Fibroblast of peridontal ligament (primary cell): ENCODE results near the gene GPC5.

Source experiments
- DNase-seq: peaks from one replicate; pipeline ENCODE4 v3.0.0-alpha.2; 2010; ENCODE audit errors: extremely low read depth

Gene GPC5

GRCh38 chr13:91709180-91709579, 310.8 kb downstream of the GPC5 start:
- DNase-seq, result no peak

DNA sequence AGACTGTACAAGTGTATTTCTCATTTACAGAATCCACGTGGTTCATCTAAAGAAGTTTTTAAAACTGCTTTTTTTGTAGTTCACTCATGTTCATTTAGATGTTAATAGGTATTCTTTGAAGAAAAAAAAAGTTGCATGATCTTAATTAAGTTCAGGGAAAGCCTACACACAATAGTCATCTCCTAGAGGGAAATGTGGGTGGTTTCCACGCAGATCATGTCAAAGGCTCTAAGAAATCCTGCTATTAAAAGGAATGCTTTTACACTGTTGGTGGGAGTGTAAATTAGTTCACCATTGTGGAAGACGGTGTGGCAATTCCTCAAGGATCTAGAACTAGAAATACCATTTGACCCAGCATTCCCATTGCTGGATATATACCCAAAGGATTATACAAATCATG, 312.3 kb downstream of the GPC5 start:
- DNase-seq, result no peak

- no peak for DNase-seq
Measured at GRCh38 chr13:91714855-91715254, 316.4 kb downstream of the GPC5 start.

GRCh38 chr13:91716436-91717065, 318.1 kb downstream of the GPC5 start:
- no peak for DNase-seq

GRCh38 chr13:91719033-91719432, 320.6 kb downstream of the GPC5 start:
- DNase-seq, result no peak

GRCh38 chr13:91721413-91721812, 323.0 kb downstream of the GPC5 start:
- DNase-seq, result no peak

DNA sequence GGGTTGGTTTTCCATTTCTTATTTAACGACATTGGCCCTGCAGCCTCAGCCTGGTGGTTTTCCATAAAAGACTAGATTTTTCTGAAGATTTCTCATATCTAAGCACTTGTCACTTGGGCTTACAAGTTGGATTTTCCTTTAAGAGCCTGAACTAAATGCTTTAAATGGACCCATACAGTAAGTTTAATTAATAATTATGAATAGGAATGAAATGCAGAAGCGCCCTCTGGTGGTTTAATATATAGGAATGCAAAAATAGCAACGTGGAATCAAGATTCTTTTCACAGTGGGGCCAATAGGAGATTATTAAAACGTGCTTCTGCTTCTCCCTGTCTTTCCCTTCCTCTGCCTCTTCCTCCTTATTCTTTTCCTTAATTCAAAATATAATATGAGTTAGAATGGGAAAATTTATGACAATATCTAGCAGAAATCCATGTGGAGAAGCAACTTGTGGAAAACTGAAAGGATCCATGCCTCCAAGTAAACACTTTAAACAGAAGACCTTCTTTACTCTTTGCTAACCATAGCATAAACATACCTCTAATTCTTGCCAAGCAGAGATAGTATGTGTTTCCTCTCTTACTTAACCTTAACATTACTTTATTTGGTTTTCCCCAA, 324.0 kb downstream of the GPC5 start:
- no peak for DNase-seq

- no peak for DNase-seq
Measured at GRCh38 chr13:91724591-91724990, 326.2 kb downstream of the GPC5 start.

DNA sequence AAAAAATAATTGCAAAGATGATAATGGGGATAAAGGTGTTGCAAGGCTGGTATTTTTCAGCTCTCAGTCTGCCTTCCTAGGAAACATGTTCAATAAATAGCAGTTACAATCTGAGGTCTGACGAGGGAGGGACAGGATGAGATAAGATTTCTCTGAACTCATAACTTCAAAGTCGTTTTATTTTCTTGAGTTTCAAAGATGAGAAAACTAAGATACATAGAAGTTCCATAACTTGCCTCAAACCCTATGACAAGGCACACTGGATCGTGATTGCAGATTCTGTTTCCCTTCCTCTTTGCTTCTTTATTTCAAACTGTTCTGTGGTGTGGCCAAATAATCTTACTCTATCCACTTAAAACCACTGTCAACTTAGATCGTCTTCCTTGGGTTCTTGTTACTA, 327.2 kb downstream of the GPC5 start:
- DNase-seq, result no peak

DNA sequence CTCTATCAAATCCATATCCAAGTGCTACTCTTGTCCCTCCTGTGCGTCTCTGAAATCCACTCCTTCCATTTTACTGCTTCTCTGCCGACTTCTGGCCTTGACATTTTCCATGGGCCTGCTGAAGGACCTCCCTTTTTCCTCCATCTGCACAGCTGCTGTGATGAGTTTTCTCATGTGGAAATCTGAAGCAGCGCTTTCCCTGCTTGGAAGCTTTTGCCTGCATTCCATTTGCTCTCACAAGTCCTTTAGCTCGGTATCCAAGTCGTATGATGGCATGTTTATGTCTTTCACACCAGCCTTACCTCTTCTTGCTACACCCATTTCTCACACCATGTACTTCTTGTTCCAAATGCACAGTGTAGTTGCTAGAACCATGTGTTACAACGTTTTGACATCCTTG, 328.2 kb downstream of the GPC5 start:
- no peak for DNase-seq

DNA sequence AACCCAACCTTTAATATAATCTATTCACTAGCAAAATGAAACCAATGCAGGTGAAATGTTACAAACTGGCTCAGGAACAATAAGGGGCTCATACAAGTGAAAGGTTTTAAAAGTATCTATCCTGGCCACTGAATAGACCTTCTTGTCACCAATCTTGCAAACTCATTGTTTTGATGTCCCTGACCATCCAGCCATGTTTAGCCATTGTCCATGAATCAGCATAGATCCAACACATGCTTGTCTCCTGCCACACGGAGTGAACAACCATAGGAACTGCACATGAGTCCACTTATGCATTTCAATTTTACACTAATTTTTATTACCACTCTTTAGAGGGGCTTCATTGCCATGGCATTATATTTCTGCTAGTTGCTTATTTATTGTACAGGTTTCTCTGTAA, 331.4 kb downstream of the GPC5 start:
- DNase-seq, result no peak

DNA sequence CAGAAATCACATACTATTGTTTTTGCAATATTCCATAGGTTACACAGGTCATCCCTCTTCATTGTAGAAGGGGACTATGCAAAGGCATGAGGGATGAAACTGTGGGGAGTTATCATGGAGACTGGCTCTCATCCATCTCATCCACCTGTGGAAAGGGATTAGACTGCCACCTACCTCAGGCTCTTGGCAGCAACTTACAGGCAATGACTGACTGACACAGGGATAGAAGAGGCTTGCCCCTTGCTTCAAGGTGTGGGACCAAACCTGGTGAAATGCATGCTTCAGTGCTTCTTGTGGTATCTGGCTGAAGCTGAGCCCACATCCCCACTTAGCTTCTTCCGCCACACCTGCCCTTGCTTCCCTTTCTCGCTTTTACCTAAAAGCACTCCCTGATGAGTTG, 341.3 kb downstream of the GPC5 start:
- DNase-seq, result no peak

GRCh38 chr13:91740756-91741155, 342.3 kb downstream of the GPC5 start:
- no peak for DNase-seq

DNA sequence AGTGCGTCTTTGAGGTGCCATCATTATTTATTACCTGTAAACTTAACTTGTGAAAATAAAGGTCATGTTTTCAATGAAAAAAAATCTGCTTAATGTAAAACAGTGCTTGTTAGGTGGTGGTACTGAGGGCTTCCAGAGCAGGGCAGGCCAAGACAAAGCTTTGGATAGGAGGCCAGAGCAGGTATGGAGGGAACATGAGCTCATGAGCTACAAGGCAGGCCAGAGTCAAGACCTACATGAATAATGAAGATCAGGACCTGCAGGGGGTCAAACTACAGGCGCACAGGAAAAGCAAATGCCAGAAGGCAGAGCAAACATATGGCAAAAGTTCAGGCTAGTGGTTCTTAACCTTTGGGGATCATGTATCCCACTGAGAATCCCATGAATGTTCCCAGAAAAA, 343.5 kb downstream of the GPC5 start:
- DNase-seq, result no peak

DNA sequence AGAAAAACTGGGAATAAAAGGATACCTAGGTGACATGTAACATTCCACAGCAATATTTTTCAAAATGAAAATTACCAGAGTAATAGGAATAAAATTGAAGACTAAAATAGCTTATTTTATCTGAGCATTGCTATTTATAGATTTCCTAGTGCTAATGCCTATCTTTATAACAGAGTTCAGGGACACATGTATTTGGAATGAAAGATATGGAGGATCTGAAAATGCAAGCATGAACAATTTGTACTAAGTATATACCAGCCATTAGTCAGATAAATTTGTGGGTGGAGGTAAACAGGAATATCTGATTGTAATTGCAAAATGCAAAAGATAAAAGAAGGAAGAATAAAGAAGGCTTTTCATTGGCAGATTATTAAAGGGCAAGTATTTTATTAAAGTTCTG, 345.9 kb downstream of the GPC5 start:
- DNase-seq, result no peak

DNA sequence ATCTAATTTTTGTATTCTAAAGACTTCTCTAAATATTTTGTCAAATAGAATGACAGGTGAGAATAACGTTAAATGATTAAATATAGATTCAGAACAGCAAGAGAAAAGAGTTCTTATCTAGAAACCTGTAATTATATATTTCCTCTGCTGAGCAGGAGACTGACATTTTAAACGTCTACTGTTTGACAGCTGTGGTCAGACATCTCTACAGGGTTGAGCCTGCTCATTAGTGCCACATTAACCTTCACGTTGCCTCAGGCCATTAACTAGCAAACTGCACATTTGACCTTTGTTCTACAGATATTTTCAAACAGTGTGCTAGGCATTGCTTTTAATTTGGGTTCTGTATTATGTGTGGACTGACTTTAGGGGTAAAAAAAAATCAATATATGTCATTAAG, 347.5 kb downstream of the GPC5 start:
- DNase-seq, result no peak

- no peak for DNase-seq
Measured at GRCh38 chr13:91747186-91747585, 348.8 kb downstream of the GPC5 start.

DNA sequence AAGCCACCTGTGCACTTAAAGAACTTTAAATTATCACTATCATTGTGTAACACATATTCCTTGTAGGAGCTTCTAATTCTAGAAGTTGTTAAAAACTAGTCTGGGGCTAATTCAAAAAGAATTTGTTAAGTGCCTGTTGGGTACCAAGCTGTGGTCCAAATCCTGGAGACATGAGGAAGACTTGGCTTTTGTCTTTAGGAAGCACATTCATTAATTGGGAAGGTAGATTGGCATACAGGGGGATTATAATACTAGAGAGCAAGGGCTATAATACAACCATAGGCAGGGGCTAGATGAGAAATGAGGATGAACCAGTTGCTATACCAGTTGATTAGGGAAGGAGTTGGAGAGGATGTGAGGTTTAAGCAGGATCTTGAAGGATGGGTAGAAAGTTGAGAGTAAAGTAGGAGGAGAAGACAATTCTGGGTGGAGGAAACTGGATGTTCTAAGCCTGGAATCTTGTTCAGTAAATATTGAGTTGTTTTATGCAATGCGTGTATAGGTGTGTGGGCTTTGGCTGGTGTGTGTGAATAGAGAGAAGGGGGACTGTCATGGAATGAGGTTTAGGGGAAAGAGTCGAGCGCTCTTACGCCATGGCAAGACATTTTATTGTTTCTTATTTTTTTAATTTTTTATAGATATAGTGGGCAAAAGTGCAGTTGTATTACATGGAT, 350.1 kb downstream of the GPC5 start:
- no peak for DNase-seq

DNA sequence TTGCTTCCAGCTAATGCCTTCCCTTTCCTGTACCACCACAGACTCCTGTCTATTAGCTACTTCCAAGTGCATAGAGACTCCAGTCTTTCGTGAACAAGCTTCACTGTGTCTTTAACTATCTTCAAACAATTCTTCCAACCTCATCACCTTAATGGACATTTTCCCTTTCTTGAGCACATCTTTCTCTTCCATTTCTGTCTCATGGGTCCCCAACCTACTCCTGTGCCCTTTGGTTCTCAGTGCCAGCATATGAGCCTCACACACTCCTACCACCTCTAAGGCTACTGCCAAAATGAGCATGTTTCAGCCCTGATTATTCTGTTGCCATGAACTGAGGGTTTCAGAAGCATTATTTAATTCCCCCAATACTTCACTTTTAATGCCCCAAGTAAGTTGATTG, 360.3 kb downstream of the GPC5 start:
- no peak for DNase-seq

DNA sequence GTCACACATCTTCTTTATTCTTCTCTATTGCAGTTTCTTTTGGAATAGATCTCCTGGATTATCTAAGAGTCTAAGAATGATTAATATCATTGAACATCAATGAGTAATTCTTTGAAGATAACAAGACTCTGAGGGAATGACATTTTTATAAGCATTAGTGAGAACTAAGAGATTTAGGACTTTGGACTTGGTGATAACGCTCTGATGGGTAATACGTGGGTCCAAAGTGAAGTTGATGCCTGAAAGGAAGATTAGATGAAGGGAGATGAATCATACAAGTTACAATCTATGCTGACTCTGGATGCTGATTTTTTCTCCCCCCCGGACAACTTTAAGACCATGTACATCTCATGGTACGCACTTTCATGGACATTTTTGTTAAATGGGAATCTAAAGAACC, 364.5 kb downstream of the GPC5 start:
- DNase-seq, result no peak

DNA sequence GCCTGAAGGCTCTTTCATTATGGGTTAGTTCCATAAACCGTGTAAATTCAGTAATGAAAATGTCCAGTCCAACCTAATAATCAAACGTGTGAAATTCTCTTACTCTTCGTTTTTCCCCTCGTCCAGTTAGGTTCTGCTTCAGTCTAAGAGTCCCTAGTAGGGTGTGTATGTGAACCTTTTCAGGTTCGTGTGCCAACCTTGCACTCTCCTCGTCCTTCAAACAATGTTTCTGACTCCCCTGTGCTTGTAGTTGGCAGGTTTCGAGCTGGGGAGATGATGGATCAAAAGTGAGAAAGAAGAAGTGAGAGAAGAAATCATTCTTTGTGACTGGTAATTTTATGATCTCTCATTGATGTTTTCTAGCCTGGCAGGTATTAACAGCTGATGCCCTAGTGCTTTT, 366.1 kb downstream of the GPC5 start:
- DNase-seq, result no peak

GRCh38 chr13:91767651-91768050, 369.2 kb downstream of the GPC5 start:
- no peak for DNase-seq

GRCh38 chr13:91768746-91769145, 370.3 kb downstream of the GPC5 start:
- DNase-seq, result no peak

- DNase-seq, result no peak
Measured at GRCh38 chr13:91771229-91771628, 372.8 kb downstream of the GPC5 start.
